Activated T-cell treated with anti-CD3 and anti-CD28 coated beads, Interleukin-2, amount 50 U/mL, for 48 hours (primary cell): Measurements from ENCODE around the gene IKZF1.
A peak's percentile ranks its signal among the peaks of the same experiment; 100 is the strongest.
"Not testable (repeated sequence)": the region's sequence is repeated elsewhere in the genome, so short reads cannot be mapped to it uniquely, and the experiment has no call there.

Source experiments
- DNase-seq, 2 experiments: peaks; one replicate each; pipeline ENCODE4 v3.0.0-alpha.2; 2020

IKZF1 gene

GRCh38 chr7:50335230-50335794 is 30.8 kb downstream of the IKZF1 start:
- no peak for DNase-seq

DNA sequence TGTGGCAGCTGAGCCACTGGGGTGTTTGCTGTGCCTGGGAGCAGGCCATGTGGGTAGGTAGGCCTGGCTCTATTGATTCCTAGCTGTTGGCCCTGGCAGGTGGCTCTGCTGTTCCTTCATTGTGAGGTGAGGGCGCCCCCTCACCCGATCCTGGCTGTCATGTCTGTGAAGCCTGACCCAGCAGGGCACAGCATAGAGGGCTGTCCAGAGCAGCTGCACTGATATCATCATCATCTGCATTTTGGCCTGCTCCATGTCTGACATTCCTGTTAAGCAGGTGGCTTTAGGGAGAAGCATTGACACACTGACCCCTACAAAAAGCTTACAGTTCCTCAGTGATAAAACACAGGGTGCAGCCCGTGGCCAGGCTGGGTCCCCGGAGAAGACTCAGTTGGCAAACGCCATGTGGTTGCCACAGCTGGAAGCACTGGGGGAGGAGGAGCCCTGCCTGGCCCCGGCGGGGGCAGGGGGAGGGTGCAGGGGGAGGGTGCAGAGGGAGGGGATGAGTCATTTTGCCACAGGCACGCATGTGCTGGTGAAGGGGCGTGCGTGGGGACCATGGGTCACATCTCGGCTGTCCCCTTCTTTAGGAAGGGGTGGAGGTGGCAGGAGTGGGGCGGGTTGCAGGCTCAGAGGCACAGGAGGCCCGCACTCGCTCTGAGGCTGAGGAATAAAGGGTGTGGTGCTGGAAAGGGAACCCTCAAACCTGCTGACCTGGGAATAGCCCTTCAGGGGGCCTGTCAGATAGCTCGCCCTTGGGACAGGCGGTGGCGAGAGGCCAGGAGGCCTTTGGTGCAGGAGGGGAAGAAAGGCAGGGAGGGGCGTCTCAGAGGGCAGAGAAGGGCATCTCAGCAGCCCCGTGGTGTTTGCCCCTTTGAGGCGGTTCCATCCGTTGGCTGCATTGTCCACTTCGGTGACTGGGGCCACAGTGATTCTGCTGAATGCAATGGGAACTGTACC is 31.6 kb downstream of the IKZF1 start:
- peak; percentile 87 to 90 for DNase-seq

DNA sequence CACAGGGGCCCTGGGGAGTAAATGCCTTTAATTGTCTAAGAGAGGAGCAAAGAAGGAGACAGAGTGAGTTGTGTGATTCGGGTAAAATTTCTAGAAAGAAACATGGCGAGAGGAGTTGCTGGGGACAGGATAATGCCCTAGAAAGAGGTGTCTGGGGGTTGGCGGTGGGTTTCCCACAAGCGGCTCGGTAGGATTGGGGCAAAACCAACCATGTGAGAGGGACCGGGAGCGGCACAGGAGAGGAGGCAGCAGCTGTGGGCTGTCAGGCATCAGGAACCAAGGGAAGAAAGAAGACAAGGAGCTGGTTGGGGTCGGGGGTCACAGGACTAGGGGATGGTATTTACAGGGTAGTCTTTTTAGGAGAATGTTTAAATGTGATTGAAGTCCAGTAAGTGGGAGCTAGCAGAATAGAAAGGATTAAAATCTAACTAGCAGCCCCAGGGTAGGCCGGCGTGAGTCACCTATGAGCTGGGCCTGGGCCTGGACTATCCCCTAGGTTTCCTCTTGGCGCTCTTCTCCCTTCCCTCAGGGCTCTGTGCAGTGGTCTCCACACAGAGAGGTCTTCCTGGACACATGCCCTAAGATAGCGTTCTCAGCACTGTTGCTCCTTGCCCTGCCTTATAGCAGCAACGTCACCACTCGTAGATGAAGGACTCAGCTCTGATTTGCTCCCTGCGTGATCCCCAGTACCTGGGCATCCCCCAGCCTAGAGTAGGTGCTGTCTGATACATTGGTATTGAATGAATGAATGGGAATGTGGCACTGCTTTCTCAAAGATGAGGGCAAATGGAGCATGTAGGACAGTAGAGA is 32.6 kb downstream of the IKZF1 start:
- peak in 1 of 2 experiments; percentile 63 for DNase-seq

GRCh38 chr7:50339472-50339871 is 35.0 kb downstream of the IKZF1 start:
- DNase-seq: not testable (repeated sequence)

GRCh38 chr7:50339990-50340500 is 35.5 kb downstream of the IKZF1 start:
- peak; percentile 75 to 81 for DNase-seq

GRCh38 chr7:50341724-50342123 is 37.2 kb downstream of the IKZF1 start:
- DNase-seq: no peak

DNA sequence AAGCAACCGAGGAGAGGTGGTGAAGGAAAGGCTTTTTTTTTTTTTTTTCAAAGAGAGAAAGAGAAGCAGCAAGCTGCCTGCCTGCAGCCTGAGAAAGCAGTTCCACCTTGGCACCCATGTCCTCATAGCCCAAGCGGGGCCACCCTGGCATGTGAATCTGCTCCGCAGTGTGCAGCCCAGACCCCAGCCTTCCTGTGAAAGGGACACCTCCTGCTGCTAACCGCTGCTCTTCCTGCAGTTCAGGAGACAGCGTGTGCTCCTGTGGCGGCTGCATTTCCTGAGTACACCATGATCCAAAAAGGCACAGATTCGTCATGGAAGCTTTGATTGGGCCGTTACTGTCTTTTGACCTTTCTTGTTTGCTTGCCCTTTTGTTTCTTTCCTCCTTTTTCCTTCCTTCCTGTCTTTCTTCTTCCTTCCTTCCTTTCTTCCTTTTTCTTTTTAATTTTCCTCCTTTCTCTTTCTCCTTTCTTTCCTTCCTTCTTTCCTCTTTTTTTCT is 38.1 kb downstream of the IKZF1 start:
- DNase-seq: peak in 1 of 2 experiments; percentile 65

- DNase-seq: peak in 1 of 2 experiments; percentile 55
These were observed 42.3 kb downstream of the IKZF1 start for GRCh38 chr7:50346545-50347497.

DNA sequence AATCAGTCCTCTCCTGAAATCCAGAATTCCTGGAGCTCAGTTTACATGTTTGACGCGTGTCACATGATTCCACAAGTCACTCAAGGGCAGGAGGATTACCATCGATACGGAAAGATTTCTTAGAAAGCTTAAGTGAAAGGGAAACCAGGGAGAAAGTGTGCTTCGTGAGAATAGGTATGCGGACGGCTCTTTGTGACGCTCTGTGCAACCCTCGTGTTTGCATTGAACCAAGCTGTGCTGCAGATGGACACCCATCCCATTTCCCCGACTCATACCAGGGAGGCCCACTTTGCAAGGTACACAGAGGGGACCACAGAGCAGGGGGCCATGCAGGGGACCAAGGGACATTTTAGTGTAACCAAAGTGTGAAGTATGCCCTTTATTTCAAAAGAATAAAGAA is 43.2 kb downstream of the IKZF1 start:
- peak in 1 of 2 experiments; percentile 53 for DNase-seq

DNA sequence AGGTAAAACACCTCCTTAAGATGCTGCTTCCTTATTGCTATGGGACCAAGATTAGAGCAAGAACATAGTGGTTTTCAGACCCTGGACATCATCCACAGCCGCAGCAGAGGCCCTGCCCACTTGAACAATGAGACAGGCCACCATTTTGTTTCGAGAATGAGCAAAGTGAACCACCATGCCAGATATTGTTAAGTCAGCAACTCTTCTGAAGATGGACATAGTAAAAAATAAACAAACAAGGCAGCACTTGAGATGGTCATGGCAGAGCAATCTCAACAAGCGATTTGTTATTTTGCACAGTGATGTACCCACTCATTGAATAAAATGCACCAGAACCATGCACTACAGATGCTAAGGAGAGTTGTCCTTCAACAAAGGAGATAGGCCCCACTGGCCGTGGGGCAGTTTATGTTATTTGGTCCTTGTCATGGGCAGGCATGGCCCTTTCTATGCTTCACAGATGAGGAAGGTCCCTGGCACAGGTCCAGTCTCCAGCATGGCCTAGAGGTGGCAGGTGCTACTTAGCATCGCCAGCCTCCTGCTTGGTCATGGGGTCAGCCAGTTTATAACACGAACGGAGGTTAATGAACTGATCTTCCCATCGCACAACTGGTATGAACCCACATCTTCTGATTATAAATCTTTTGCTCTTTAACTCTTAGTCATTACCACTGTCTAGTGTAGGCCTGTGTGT is 44.1 kb downstream of the IKZF1 start:
- peak in 1 of 2 experiments; percentile 41 for DNase-seq

DNA sequence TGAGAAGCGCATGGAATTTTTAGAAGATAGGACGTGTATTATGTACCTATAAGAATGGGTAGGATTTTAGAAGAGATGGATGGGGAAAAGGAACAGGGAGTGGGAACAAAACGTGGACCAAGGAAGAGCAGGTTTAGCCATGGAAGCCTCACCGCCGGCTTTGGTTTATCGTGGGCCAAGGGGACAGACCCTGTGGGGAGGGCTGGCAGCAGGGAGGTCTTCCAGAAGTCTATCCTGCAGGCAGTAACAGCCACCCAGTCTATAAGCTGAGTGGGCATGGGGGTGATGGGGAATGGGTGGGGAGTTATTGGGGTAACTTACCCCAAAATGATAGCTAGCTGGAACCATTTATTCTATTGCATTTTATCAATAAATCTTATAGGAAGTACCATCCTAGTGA is 44.9 kb downstream of the IKZF1 start:
- peak in 1 of 2 experiments; percentile 49 for DNase-seq

GRCh38 chr7:50349963-50350944 is 45.7 kb downstream of the IKZF1 start:
- DNase-seq: peak; percentile 82 to 89

DNA sequence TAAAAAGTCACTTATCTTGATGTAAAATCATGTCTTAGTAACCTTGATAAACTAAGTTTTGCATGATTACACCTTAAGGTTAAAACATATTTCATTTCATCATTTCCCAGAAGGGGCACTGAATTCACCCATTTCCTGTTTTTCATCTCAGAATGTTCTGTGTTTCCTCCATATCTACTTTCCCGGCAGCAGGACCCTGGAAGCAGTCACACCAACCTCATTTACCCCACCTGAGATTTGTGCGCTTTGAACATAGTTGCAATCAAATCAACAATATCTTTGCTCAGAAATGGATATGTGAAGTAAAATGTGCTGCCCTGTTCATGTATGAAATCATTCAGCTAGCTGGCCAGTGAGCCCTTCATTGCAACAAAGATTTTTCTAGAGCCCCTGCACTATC is 46.8 kb downstream of the IKZF1 start:
- DNase-seq: peak in 1 of 2 experiments; percentile 51

DNA sequence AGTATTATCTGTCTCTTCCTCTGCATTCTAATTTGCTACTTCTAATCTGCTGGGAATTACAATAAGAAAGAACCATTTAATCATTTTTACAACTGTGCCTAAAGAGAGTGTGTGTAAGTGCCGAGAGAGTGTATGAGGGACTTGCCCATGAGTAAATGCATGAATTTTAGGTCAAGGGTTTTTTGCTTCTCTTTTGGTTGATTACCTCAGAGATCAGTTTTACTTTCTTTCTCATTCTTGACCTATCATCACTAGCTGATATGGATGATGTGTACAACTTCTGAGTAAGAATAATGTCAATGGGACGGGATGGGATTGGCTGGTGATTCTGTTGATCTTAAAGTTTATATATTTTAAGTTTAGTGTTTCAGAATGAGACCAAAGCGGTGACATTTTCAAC is 47.8 kb downstream of the IKZF1 start:
- DNase-seq: no peak

- no peak for DNase-seq
These were observed 48.2 kb downstream of the IKZF1 start for GRCh38 chr7:50352751-50353150.

GRCh38 chr7:50353201-50353600 is 48.7 kb downstream of the IKZF1 start:
- DNase-seq: peak; percentile 54 to 55

GRCh38 chr7:50353894-50354595 is 49.5 kb downstream of the IKZF1 start:
- DNase-seq: peak in 1 of 2 experiments; percentile 28

- no peak for DNase-seq
These were observed 51.3 kb downstream of the IKZF1 start for GRCh38 chr7:50355817-50356178.
